GM12872 (cell line): ENCODE measurements around the gene MDFI.

ENCODE experiments used
- TF ChIP-seq, protein P1 (sequence below): IDR thresholded peaks from 3 replicates; pipeline ENCODE4 v1.5.1; 2011; ENCODE audit warnings: low read depth, mild to moderate bottlenecking, low read length, moderate library complexity; ENCODE audit not compliant: insufficient read depth

The MDFI gene

GRCh38 chr6:41670703-41671360 is 32.6 kb downstream of the MDFI start:
- TF ChIP-seq, protein P1, sequence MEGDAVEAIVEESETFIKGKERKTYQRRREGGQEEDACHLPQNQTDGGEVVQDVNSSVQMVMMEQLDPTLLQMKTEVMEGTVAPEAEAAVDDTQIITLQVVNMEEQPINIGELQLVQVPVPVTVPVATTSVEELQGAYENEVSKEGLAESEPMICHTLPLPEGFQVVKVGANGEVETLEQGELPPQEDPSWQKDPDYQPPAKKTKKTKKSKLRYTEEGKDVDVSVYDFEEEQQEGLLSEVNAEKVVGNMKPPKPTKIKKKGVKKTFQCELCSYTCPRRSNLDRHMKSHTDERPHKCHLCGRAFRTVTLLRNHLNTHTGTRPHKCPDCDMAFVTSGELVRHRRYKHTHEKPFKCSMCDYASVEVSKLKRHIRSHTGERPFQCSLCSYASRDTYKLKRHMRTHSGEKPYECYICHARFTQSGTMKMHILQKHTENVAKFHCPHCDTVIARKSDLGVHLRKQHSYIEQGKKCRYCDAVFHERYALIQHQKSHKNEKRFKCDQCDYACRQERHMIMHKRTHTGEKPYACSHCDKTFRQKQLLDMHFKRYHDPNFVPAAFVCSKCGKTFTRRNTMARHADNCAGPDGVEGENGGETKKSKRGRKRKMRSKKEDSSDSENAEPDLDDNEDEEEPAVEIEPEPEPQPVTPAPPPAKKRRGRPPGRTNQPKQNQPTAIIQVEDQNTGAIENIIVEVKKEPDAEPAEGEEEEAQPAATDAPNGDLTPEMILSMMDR: no peak

DNA sequence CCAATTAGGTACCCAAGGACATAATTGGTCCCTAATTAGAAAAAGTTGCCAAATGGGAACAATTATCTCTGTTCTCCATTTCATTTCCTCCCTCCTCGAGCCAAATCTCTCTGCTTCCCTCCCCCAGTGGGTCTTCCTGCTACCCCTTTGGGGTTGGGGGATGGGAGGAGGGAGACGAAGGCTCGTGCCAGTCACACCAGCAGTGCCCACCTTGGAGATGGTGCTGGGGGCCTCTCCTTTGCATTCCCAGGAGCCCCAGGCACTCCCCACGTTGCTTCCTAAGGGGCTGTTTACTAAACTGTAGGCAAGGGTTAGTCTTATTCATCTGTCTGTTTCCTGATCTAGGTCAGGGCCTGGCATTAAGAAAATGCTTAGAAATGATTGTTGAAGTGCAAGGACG is 33.1 kb downstream of the MDFI start:
- TF ChIP-seq, protein P1: no peak

DNA sequence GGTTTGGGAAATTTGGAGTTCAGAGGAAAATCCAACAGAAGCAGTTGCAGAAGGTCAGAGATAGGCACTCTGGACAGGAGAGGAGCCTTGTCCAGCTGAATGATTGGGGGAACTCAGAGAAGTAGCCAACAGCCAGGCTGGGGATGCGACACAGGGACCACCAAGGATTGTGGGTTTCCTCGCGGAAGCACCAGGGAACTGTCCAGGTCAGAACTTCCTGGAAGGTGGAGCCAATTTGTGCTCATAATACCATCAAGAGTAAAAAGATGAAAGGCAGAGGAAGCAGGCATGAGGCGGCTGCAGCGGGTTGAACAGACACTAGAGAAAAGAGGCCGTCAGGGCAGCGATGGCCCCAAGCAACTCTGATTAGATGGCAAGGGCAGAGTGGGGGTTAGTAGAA is 33.7 kb downstream of the MDFI start:
- TF ChIP-seq, protein P1: no peak

DNA sequence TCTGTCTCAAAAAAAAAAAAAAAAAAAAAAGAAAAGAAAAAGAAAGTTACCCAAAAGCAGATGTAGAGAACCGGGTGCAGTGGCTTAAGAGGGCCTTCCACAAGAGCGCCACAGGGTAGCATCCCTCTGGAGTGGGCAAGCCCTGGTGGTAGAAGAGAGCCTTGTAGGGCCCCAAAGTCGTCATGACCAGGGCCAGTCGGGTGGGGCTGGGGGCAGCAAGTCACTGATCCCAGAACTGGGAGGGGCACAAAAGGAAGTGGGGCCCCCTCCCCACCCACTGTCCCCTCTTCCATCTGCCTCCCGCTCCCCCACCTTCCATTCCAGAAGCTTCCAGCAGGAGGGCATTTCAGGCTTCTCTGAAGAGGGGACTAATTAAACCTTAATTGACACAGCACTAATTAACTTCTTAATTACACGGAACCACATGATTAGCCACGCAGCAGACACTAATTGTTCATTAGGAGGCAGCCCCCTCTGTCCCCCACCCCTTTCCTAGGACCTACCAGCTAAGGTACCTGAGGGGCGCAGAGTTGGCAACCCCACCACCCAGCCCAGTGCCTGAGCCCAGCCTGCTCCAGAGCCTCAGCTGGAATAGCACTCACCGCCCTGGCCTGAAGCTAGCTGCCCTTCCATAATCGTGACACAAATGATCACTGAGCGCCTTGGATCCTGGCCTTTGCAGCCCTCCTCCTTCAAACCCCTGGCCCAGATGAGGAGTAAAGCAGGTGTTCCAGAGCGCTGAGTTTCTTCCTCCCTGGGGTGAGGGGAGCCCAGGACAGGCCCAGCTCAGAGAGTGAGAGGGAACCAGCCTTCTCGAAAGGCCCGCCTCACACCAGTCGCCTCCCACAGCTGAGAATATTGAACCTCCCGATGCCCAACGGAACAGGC is 34.8 kb downstream of the MDFI start:
- TF ChIP-seq, protein P1: no peak

GRCh38 chr6:41673704-41674000 is 35.4 kb downstream of the MDFI start:
- TF ChIP-seq, protein P1: no peak

- TF ChIP-seq, protein P1: no peak
Observed at GRCh38 chr6:41674231-41675000, 36.1 kb downstream of the MDFI start.

- TF ChIP-seq, protein P1: no peak
Observed at GRCh38 chr6:41675176-41675775, 37.0 kb downstream of the MDFI start.
